Progenitor cell of endocrine pancreas (in vitro differentiated cells): ENCODE measurements around the gene PLXND1. TPM values are rescaled to one million over a fixed set of nuclear protein-coding genes. Genes with fewer than 3 reads are reported as not detected.

Experiments used
- DNase-seq: peaks from one replicate; pipeline ENCODE4 v3.0.0; 2021; ENCODE audit warnings: low spot score; ENCODE audit not compliant: unreplicated experiment
- H3K27ac Mint-ChIP-seq: 2 replicates; pipeline ENCODE4 v1.8.0; 2021; ENCODE audit warnings: mild to moderate bottlenecking, moderate library complexity, mixed read lengths
- H3K27me3 Mint-ChIP-seq: 2 replicates; pipeline ENCODE4 v1.8.0; 2021; ENCODE audit warnings: mixed read lengths
- H3K36me3 Mint-ChIP-seq: 2 replicates; pipeline ENCODE4 v1.8.0; 2022; ENCODE audit warnings: mixed read lengths; ENCODE audit not compliant: insufficient read depth
- H3K4me1 Mint-ChIP-seq: 2 replicates; pipeline ENCODE4 v1.8.0; 2021; ENCODE audit warnings: low read depth, mixed read lengths
- H3K4me3 Mint-ChIP-seq: 2 replicates; pipeline ENCODE4 v1.8.0; 2021; ENCODE audit warnings: low read depth, mild to moderate bottlenecking, moderate library complexity, mixed read lengths
- H3K9me3 Mint-ChIP-seq: 2 replicates; pipeline ENCODE4 v1.8.0; 2021; ENCODE audit warnings: low read depth, mixed read lengths
- total RNA-seq: library from RNA; stranded (reverse); gene quantifications from 2 replicates; pipeline ENCODE4 v1.2.1, GENCODE V29; 2021
- TF ChIP-seq, protein P1 (sequence below): fragments of 200-600 bp; sonication (generic); IDR thresholded peaks from one replicate; pipeline ENCODE4 v1.5.0; 2021; ENCODE audit warnings: antibody characterized with exemption, mild to moderate bottlenecking; ENCODE audit not compliant: unreplicated experiment

Gene PLXND1
- total RNA-seq, 1 donor from 2014 or later = 18.0 TPM

DNA sequence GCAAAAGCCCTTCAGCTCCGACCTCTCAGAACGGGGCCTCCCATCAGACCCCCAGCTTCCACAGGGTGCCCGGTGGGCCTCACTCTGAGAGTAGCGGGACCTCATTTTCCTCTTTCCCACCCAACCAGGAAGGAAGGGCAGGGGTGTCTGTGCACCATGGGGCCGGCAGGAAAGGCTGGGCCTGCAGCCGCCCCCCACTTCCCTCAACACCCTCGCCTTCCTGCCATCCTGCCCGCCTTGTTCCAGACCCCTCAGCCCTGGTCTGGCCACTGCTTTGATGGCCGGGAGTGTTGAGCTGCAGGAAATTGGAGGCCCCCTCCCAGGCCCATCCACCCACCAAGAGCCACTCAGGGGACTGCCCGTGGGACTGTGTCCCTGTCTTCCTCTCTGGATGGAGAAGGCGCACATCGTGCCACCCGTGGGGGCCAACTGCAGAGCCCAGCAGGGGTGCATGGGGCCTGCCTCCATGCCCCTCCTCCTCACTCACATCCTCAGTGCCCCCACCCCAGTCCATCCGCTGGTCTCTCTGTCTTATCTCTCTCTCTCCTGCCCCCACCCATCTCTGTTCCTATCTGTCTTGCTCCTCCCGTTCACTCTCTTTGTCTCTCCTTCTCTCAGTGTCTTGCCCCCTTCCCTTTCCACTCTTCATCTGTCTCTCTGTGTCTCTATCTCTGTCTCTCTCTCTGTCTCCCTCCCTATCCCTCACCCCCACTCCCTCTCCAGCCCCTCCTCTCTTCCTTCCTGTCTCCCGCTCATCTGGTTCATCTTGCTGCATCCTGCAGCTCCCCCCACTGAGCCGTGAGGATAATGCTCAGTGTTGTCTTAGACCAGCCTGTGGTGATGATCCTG, 1.8 kb upstream of the PLXND1 start:
- H3K4me1 Mint-ChIP-seq = peaks cover 4% of the 10 kb centered on the region
- H3K4me3 Mint-ChIP-seq = no peak overlapping the region
- H3K27me3 Mint-ChIP-seq = peaks cover 48% of the 10 kb centered on the region
- H3K9me3 Mint-ChIP-seq = no peaks in the 10 kb centered on the region
- peaks cover 1% of the 10 kb centered on the region for H3K36me3 Mint-ChIP-seq
- H3K27ac Mint-ChIP-seq = no peak overlapping the region
- no peak for DNase-seq
- TF ChIP-seq, protein P1, sequence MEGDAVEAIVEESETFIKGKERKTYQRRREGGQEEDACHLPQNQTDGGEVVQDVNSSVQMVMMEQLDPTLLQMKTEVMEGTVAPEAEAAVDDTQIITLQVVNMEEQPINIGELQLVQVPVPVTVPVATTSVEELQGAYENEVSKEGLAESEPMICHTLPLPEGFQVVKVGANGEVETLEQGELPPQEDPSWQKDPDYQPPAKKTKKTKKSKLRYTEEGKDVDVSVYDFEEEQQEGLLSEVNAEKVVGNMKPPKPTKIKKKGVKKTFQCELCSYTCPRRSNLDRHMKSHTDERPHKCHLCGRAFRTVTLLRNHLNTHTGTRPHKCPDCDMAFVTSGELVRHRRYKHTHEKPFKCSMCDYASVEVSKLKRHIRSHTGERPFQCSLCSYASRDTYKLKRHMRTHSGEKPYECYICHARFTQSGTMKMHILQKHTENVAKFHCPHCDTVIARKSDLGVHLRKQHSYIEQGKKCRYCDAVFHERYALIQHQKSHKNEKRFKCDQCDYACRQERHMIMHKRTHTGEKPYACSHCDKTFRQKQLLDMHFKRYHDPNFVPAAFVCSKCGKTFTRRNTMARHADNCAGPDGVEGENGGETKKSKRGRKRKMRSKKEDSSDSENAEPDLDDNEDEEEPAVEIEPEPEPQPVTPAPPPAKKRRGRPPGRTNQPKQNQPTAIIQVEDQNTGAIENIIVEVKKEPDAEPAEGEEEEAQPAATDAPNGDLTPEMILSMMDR = no peak

DNA sequence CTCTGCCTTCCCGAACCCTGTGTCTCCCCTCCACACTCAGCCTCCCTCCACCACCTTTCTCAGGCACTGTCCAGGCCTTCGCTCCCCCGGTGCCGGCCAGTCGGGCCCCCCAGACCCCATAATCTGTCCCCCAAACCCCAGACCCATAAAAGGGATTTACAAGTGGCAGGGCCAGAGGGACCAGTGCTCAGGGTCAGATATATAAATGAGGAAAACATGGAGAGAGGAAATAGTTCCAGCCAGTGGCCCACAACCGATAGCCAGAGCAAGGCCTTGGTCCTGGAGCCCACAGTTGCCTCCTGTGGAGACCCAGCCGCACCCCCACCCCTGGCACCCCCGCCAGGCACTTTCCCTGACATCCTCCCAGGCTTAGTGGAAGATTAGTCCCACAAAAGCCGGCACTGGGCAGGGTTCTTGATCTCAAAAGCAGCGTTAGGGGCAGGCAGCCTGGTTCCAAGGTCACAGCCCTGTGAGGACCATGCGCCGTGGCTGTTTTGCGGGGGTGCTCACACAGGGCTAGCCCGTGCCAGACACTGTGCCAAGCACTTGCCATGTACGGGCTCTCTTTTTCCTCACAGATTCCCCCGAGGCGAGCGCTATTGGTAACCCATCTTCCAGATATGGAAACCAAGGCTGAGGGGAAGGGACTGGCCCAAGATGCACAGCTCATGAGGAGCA, 1.1 kb upstream of the PLXND1 start:
- TF ChIP-seq, protein P1 = no peak
- no peak for DNase-seq
- no peaks in the 10 kb centered on the region for H3K9me3 Mint-ChIP-seq
- peaks cover 4% of the 10 kb centered on the region for H3K4me1 Mint-ChIP-seq
- peak overlapping the region; percentile 75 for H3K4me3 Mint-ChIP-seq
- H3K27me3 Mint-ChIP-seq = peaks cover 51% of the 10 kb centered on the region
- no peak overlapping the region for H3K27ac Mint-ChIP-seq
- peaks cover 1% of the 10 kb centered on the region for H3K36me3 Mint-ChIP-seq

DNA sequence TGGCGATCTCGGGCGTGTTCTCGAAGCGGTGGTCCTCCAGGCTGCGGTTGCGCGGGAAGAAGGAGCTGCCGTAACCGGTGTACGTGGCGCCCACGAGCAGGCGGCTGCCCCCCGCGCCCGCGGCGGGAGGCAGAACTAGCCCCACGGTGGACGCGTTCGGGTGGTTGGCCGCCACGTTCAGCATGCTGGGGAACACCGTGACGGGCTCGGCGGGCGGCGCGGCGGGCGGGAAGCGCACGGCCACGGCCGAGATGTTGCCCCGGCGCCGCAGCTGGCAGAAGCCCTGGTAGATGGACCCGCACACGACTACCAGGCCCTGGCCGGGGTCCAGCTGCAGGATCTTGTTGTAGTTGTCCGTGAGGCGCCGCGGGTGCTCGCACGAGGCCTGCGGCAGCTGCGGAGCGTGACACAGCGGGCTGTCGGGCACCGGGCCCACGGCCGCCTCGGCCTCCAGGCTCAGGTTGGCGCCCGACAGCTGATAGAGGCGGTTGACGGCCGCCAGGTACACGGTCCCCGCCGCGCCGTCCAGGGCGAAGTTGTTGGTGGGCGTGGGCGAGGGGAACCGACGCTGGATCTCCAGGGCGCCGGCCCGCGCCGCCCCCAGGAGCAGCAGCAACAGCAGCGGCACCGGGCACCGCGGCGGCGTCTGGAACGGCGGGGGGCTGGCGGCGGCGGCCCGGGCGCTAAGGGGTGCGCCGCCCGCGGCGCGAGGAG, 397 bp downstream of the PLXND1 start:
- peaks cover 61% of the 10 kb centered on the region for H3K27me3 Mint-ChIP-seq
- H3K4me3 Mint-ChIP-seq = peak overlapping the region; percentile 83
- TF ChIP-seq, protein P1 = no peak
- no peak for DNase-seq
- no peaks in the 10 kb centered on the region for H3K9me3 Mint-ChIP-seq
- H3K36me3 Mint-ChIP-seq = peaks cover 1% of the 10 kb centered on the region
- H3K4me1 Mint-ChIP-seq = peaks cover 4% of the 10 kb centered on the region
- no peak overlapping the region for H3K27ac Mint-ChIP-seq

DNA sequence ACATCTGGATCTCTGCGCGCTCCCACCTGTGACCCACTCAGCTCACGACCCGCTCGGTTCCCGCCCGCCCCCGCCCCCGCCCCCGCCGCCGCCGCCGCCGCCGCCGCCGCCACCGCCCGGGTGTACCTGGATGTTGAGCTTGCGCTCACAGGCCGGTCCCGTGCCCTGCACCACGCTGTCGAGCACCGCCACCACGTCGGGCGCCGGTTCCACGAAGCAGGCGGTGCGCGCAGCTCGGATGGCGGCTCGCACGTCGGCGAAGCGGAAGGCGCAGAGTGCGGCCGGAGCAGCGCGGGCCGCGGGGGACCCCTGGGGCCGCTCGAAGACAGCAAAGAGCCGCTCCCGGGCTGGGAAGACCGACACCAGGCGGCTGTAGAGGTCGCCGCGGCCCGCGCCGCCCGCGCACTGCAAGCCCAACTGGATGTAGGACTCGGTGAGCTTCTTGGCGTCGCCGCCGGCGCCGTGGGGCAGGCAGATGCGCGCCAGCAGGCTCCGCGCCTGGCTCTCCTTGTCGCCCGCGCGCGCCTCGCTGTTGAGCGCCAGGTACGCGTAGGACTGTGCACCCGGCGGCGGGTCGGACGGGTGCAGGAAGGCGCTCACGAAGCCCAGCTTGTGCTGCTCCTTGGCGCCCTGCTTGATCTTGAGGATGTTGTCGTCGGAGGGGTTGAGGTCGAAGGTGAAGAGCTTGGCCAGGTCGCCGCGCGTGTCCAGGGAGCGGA, 1.1 kb downstream of the PLXND1 start:
- TF ChIP-seq, protein P1 = no peak
- Mint-ChIP-seq H3K36me3 (peaks cover 1% of the 10 kb centered on the region), H3K4me3 (peak overlapping the region; percentile 83), H3K27ac (peak overlapping the region; percentile 80), H3K9me3 (no peaks in the 10 kb centered on the region), H3K27me3 (peaks cover 66% of the 10 kb centered on the region), H3K4me1 (peaks cover 4% of the 10 kb centered on the region)
- DNase-seq = no peak
